HPDE6-E6E7 (cell line): ENCODE measurements around the gene ITGB8.
"Not testable (repeated sequence)": the region's sequence is repeated elsewhere in the genome, so short reads cannot be mapped to it uniquely, and the experiment has no call there.

Experiments used
- DNase-seq: peaks from one replicate; pipeline ENCODE4 v3.0.0; 2011; ENCODE audit warnings: missing footprints; ENCODE audit errors: extremely low spot score

Gene ITGB8

GRCh38 chr7:20381406-20382034 lies 50.8 kb downstream of the ITGB8 start:
- DNase-seq = no peak

GRCh38 chr7:20383351-20383750 lies 52.7 kb downstream of the ITGB8 start:
- no peak for DNase-seq

DNA sequence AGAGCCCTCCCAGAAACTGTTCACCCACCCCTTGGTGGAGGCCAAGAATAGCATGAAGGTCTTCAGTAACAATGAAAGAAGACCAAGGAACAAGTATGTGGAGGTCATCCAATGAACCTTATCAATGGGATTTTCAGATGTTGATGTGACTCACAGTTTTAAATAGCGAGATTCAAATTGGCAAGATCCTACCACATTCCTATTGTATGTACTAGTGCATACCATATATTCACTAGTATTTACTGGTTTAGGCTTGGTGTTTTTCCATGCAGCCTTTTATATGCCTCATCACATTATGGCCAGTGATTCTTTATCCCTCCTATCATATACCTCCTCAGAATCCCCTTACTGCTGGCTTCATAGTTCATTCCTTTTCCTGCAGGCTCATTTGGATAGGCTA lies 54.4 kb downstream of the ITGB8 start:
- no peak for DNase-seq

- DNase-seq = no peak
These were observed 57.4 kb downstream of the ITGB8 start for GRCh38 chr7:20388084-20388483.

DNA sequence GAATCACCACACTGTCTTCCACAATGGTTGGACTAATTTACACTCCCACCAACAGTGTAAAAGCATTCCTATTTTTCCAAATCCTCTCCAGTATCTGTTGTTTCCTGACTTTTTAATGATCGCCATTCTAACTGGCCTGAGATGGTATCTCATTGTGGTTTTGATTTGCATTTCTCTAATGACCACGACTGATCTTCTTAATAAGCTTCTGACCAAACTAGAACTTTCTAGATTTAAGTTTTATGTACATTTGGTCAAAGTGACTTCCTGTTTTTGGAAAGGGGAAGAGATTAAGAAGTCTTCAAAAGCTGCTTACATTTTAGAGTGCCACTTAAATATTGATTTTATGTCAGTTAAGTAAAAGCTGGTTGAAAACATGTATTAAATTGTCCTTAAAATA lies 58.5 kb downstream of the ITGB8 start:
- not testable (repeated sequence) for DNase-seq

DNA sequence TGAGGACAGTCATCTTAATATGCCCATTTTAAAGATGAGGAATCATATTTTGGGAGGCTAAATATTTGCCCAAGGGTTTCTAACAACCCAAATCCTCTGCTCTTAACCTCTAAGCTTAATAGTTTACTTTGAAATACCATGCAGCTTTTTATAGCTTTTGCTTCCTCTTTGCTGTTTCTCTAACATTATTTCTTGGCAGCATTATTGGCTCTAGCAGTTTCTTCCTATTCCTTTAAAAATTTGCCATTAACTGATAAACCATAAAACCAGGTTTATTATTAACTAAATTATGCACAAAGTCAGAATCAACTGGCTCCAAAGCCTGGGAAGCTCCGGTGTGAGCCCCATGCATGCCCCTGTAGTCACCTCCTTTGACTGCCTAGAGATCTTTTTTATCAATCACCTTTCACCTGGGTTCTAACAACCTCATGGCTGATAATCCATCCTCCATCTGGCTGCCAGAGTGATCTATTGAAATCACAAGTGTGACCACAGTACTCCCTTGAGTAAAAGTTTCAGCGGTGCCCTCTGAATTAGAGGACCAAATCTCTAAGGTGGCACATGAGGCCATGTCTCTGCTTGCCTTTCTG lies 62.4 kb downstream of the ITGB8 start:
- DNase-seq = no peak

DNA sequence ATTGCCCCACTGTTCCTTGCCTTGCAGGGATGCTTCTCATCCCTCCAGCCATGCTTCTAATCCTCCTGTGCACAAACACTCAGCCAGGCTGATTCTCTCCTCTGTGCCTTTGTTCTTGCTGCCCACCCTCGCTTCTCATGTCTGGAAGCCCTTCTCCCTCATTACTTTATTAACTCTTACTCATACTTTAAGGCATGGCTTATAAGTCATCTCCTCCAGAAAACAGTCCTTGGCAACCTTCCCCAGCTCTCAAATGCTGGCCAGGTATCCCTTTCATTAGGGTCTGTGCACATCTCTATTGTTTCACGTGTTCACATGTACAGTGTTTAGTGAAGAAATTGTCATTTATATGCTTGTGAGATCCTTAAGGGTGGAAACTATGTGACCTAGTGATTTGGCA lies 62.9 kb downstream of the ITGB8 start:
- no peak for DNase-seq

DNA sequence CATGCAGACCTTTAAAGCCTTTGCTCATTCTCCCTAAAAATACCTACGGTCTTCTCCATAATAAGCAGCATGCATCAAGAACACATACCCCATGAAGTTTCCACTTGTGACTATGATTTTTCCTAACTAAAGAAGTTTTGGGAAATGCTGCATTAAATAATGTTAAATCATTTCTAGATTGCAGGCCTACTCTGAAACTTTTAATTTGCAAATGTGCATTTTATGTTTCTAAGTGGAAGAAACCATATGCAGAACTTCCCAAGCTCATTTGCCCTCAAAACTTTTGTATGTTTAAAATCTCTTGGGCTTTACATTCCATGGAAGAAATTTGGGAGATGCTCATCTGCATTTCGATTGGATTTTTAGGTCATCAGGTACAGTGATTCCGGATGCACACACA lies 63.6 kb downstream of the ITGB8 start:
- no peak for DNase-seq

DNA sequence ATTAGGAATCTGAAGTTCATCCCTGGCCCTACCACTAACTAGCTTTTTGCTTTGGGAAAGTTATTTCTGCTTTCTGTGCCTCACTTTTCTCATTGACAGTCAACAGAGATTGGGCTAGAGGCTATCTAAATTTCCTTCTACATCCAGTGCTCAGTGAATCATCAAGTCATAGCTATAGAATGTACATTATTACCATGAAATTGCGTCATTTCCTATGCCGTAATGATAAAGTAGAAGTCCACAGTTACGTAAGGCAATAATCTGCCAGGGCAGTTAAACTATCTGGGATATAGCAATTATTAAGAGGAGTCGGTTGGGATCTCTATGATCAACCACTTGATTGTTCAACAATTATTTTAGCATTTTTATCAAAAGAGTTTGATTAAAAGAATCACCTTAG lies 64.4 kb downstream of the ITGB8 start:
- DNase-seq = no peak

DNA sequence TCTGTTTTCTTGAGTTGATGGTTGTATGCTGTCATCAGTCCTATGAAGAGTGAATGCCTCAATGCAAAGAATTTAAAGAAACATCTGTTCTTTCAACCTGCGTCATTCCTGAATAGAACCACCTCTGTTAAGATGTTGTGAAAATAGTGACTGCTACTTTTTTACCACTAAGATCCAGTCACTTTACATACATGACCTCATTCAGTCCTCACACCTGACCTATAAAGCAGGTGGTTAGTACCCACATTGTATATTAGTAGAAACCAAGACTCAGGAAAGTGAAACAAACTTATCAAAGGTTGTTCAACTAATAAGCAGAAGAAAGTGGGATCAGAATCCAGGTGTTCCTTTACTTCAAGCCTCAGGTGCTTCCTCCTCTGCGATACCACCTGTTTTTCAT lies 64.8 kb downstream of the ITGB8 start:
- DNase-seq = no peak

- DNase-seq = no peak
These were observed 68.8 kb downstream of the ITGB8 start for GRCh38 chr7:20399521-20399920.

- DNase-seq = no peak
These were observed 71.4 kb downstream of the ITGB8 start for GRCh38 chr7:20401861-20402746.

DNA sequence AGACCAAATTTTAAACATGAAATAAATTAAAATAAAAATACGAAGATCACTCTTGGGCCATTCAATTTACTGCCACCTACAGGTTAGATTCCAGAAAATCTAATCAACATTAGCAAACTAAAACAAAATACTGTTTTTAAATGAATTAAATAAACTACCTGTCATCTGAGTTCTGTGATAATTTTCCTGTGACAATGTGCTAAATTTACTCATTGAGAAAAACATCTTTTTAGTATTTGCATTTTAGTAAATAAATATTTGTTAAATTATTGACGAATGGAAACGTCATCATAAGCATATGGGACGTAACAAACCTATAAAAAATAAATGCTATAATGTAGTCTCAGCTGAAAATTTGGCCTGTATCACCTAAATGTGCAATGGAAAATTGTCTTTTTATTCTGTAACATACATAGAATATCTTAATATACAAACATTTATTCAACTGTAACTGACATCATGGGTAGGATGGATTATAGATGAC lies 72.1 kb downstream of the ITGB8 start:
- DNase-seq = no peak

GRCh38 chr7:20403331-20403730 lies 72.6 kb downstream of the ITGB8 start:
- no peak for DNase-seq

DNA sequence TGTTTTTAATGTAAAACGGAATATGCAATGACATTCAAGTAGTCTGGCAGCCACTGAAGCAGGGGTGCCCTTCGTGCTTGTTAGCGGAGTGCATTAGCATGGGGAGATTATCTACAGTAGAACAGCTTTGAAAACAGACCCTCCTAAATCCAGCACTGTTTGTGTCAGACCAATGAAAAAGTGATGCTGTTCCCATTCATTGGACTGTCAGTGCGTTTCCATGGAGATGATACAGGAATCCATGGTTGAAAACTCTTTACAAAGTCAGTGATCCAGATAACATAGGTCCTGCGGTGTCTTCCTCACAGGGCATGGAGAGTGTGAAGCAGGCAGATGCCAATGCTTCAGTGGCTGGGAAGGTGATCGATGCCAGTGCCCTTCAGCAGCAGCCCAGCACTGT lies 73.6 kb downstream of the ITGB8 start:
- DNase-seq = no peak

DNA sequence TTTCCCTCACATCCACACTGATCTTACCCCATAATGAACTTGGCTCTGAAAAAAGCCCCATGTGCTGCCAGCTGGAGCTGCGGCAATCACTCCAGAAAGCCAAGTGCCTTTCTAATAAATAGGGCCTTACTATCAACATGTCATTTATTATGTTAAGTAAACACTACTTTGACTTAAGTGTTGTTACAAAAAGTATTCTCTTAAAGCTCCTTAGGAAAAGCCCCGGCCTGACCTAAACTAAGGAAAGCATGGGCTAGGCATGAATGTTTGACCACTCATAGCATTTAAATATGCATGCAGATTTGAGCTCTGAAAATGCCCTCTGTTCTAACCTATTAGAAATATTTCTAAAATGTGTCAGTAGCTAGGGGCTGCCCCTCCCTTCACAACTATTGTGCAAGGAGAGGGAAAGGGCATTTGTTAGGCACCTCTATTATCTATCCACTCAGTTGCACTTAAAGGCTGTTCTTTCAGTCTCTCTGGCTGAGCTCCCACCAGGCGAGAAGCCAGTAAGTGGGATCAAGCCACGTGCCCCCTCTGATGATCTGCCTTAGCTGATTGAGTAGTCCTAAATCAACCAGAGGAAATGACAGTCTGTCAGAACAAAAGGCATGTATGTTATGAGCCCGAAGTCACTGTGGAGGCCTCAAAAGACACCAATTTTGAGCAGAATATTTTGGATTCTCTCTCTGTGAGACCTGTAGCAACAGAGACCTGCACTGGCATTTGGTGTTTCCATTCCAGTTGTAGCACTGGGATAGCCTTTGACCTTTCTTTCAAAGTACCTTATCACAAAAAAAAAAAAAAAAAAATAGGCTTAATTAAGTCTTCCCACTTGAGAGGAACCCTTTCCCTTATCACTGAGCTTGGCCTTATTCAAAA lies 77.1 kb downstream of the ITGB8 start:
- peak; percentile 38 for DNase-seq

- no peak for DNase-seq
These were observed 77.7 kb downstream of the ITGB8 start for GRCh38 chr7:20408467-20408826.

DNA sequence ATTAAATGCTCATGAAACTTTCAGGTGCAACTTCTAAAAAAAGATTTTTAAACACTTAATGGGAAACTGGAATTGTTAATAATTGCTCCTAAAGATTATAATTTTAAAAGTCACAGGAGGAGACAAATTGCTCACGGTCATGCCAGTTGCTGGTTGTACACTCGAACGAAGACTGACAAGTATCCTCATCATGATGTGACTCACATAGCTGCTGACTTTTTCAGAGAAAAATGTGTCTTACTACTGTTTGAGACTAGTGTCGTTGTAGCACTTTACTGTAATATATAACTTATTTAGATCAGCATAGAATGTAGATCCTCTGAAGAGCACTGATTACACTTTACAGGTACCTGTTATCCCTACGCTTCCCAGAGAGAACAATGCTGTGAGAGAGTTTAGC lies 79.3 kb downstream of the ITGB8 start:
- no peak for DNase-seq

DNA sequence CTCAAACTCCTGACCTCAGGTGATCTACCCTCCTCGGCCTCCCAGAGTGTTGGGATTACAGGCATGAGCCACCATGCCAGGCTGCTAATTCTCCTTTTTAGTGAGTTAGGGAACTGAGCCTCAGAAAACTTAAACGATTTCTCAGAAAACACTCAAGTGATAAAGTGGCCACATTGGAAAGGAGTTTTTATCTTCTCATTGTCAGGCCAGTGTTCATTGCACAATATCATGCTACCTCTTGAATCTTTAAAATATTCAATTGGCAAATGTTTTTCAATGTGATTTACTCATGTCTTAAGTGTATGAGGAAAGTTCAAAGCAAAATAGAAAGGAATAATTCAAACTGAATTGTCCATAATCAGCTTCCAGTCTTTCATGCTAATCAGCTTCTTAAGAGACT lies 80.7 kb downstream of the ITGB8 start:
- no peak for DNase-seq

GRCh38 chr7:20412032-20412431 lies 81.3 kb downstream of the ITGB8 start:
- DNase-seq = no peak

DNA sequence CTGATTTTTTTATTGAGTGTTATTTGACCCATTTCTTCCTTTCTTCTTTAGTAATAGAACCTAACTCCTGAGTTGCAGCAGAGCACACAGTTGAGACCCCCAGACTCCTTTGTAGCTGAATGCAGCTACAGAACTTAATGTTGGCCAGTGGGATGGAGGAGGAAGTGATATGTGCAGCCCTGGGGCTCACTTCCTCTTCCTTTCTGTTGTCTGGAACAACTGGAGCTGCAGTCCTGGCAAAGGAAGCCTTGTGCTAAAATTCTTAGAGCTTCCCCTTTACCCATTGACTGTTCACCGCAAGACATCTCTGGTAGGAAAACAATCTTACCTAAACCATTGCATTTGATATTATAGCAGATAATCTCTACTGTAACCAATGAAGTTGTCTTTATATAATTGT lies 86.6 kb downstream of the ITGB8 start:
- DNase-seq = no peak
